HEK293 (cell line): ENCODE data around the gene DDIT3.

Experiments used
- CTCF ChIP-seq: fragments of 450-650 bp; formaldehyde crosslinking; IDR thresholded peaks from 2 replicates; pipeline ENCODE4 v1.5.1; 2016; ENCODE audit warnings: missing biosample characterization, missing genetic modification characterization
- REST ChIP-seq: fragments of 450-650 bp; formaldehyde crosslinking; IDR thresholded peaks from 2 replicates; pipeline ENCODE4 v1.5.1; 2016; ENCODE audit warnings: missing biosample characterization, missing genetic modification characterization
- TRIM28 ChIP-seq: IDR thresholded peaks from 2 replicates; pipeline ENCODE4 v1.6.1; 2011; ENCODE audit warnings: low read length, control low read depth, borderline replicate concordance
- ZBTB10 ChIP-seq: fragments of 450-650 bp; formaldehyde crosslinking; IDR thresholded peaks from 2 replicates; pipeline ENCODE4 v1.5.1; 2016; ENCODE audit warnings: missing biosample characterization, missing genetic modification characterization
- ZBTB11 ChIP-seq: fragments of 450-650 bp; formaldehyde crosslinking; conservative IDR thresholded peaks from 2 replicates; pipeline ENCODE4 v1.5.1; 2016; ENCODE audit warnings: low read depth, missing biosample characterization, missing genetic modification characterization
- ZNF146 ChIP-seq: fragments of 450-650 bp; formaldehyde crosslinking; IDR thresholded peaks from 2 replicates; pipeline ENCODE4 v1.5.1; 2016; ENCODE audit warnings: missing biosample characterization, missing genetic modification characterization
- ZNF24 ChIP-seq: fragments of 450-650 bp; formaldehyde crosslinking; IDR thresholded peaks from 2 replicates; pipeline ENCODE4 v1.5.1; 2016; ENCODE audit warnings: missing biosample characterization, missing genetic modification characterization
- ZNF558 ChIP-seq: fragments of 450-650 bp; formaldehyde crosslinking; IDR thresholded peaks from 2 replicates; pipeline ENCODE4 v1.5.1; 2016; ENCODE audit warnings: missing biosample characterization, missing genetic modification characterization
- ZNF704 ChIP-seq: fragments of 450-650 bp; formaldehyde crosslinking; IDR thresholded peaks from 2 replicates; pipeline ENCODE4 v1.5.1; 2016; ENCODE audit warnings: missing biosample characterization, missing genetic modification characterization
- ZSCAN5A ChIP-seq: fragments of 450-650 bp; formaldehyde crosslinking; IDR thresholded peaks from 2 replicates; pipeline ENCODE4 v1.5.1; 2016; ENCODE audit warnings: missing biosample characterization, missing genetic modification characterization

GRCh38 chr12:57545809-57546437 is 25.6 kb upstream of the DDIT3 start:
- TF ChIP-seq TRIM28: no peak
- TF ChIP-seq ZSCAN5A (tag by site-specific recombination): no peak
- TF ChIP-seq CTCF (tag by site-specific recombination): no peak
- TF ChIP-seq REST (tag by site-specific recombination): no peak
- no peak for TF ChIP-seq ZBTB10
- TF ChIP-seq ZNF704: no peak
- TF ChIP-seq ZNF24 (tag by site-specific recombination): no peak
- TF ChIP-seq ZNF146 (tag by site-specific recombination): no peak
- no peak for TF ChIP-seq ZNF558 (tag by site-specific recombination)
- TF ChIP-seq ZBTB11 (tag by site-specific recombination): no peak
